EL (cell line): ENCODE data around the gene IFRD2.
"Not testable (repeated sequence)": the region's sequence is repeated elsewhere in the genome, so short reads cannot be mapped to it uniquely, and the experiment has no call there.

Source experiments
- DNase-seq: peaks from one replicate; pipeline ENCODE4 v3.0.0-alpha.2; 2016

Gene IFRD2

GRCh38 chr3:50266017-50266416 is 26.2 kb downstream of the IFRD2 start:
- DNase-seq, result no peak

GRCh38 chr3:50265571-50265970 is 26.7 kb downstream of the IFRD2 start:
- DNase-seq, result no peak

- DNase-seq, result no peak
Observed at GRCh38 chr3:50264964-50265485, 27.2 kb downstream of the IFRD2 start.

GRCh38 chr3:50264383-50264963 is 27.8 kb downstream of the IFRD2 start:
- peak; percentile 98 for DNase-seq

- no peak for DNase-seq
Observed at GRCh38 chr3:50263478-50264382, 28.5 kb downstream of the IFRD2 start.

- DNase-seq, result no peak
Observed at GRCh38 chr3:50262778-50263177, 29.5 kb downstream of the IFRD2 start.

- not testable (repeated sequence) for DNase-seq
Observed at GRCh38 chr3:50262200-50262599, 30.0 kb downstream of the IFRD2 start.

GRCh38 chr3:50261505-50261904 is 30.7 kb downstream of the IFRD2 start:
- no peak for DNase-seq

- no peak for DNase-seq
Observed at GRCh38 chr3:50260942-50261441, 31.2 kb downstream of the IFRD2 start.

GRCh38 chr3:50260027-50260941 is 31.9 kb downstream of the IFRD2 start:
- peak; percentile 91 for DNase-seq

GRCh38 chr3:50259432-50260026 is 32.7 kb downstream of the IFRD2 start:
- no peak for DNase-seq

GRCh38 chr3:50258979-50259378 is 33.2 kb downstream of the IFRD2 start:
- no peak for DNase-seq

GRCh38 chr3:50258029-50258680 is 34.1 kb downstream of the IFRD2 start:
- DNase-seq, result no peak

- no peak for DNase-seq
Observed at GRCh38 chr3:50256978-50257890, 35.0 kb downstream of the IFRD2 start.

- DNase-seq, result no peak
Observed at GRCh38 chr3:50255251-50255615, 37.0 kb downstream of the IFRD2 start.

GRCh38 chr3:50254577-50255250 is 37.5 kb downstream of the IFRD2 start:
- DNase-seq, result peak; percentile 72

- DNase-seq, result peak; percentile 94
Observed at GRCh38 chr3:50251220-50251619, 41.0 kb downstream of the IFRD2 start.

- DNase-seq, result no peak
Observed at GRCh38 chr3:50250514-50250913, 41.7 kb downstream of the IFRD2 start.

GRCh38 chr3:50249457-50249856 is 42.8 kb downstream of the IFRD2 start:
- DNase-seq, result no peak

GRCh38 chr3:50248387-50248786 is 43.8 kb downstream of the IFRD2 start:
- peak; percentile 58 for DNase-seq
